ENCODE measurements around the gene RGS14.

GRCh38 chr5:177334781-177335700, 22.7 kb upstream of the RGS14 start:
- TF ChIP-seq EZH2 (IDR thresholded peaks at IDR 0.05) (no peak), POLR2AphosphoS5 (IDR thresholded peaks at IDR 0.05; ENCODE audit: borderline replicate concordance, low read depth, low read length) (no peak), FOXP2 (optimal IDR thresholded peaks at IDR 0.05; ENCODE audit: control extremely low read depth, extremely low read length, insufficient read depth) (no peak)
